Calu3 (cell line): Measurements from ENCODE around the gene BCAS3. TPM values are rescaled to one million over a fixed set of nuclear protein-coding genes. Genes with fewer than 3 reads are reported as not detected.

Source experiments
- BruUV-seq: library from RNA; stranded (reverse); fragments of 400-500 nt; replicated peaks from 2 replicates; lab custom pipeline; 2021; lab: Mats Ljungman, UMichigan
- CTCF ChIA-PET: fragments of 300-600 bp; sonication (Branson Sonifier 250); formaldehyde crosslinking; loops from one replicate; lab custom pipeline; 2022; ENCODE audit warnings: antibody characterized with exemption; lab: Charles Lee
- DNase-seq: peaks from one replicate; pipeline ENCODE4 v3.0.0; 2022
- H3K27ac Mint-ChIP-seq: one replicate; pipeline ENCODE4 v1.8.0; 2022; ENCODE audit warnings: mixed read lengths; ENCODE audit not compliant: unreplicated experiment
- H3K27me3 Mint-ChIP-seq: one replicate; pipeline ENCODE4 v1.8.0; 2022; ENCODE audit warnings: mixed read lengths; ENCODE audit not compliant: unreplicated experiment
- H3K36me3 Mint-ChIP-seq: one replicate; pipeline ENCODE4 v1.8.0; 2022; ENCODE audit warnings: mild to moderate bottlenecking, moderate library complexity, mixed read lengths; ENCODE audit not compliant: insufficient read depth, unreplicated experiment
- H3K4me1 Mint-ChIP-seq: one replicate; pipeline ENCODE4 v1.8.0; 2022; ENCODE audit warnings: mild to moderate bottlenecking, low read depth, mixed read lengths; ENCODE audit not compliant: unreplicated experiment
- H3K4me3 Mint-ChIP-seq: one replicate; pipeline ENCODE4 v1.8.0; 2022; ENCODE audit warnings: mild to moderate bottlenecking, low read depth, moderate library complexity, mixed read lengths; ENCODE audit not compliant: unreplicated experiment
- H3K9me3 Mint-ChIP-seq: one replicate; pipeline ENCODE4 v1.8.0; 2022; ENCODE audit warnings: low read depth, mixed read lengths; ENCODE audit not compliant: unreplicated experiment
- intact Hi-C: fragments of 100-400 bp; cut with micrococcal nuclease; formaldehyde crosslinking; loops from one replicate; pipeline ENCODE4 v1.10.0; 2022; ENCODE audit not compliant: unreplicated experiment
- total RNA-seq: library from RNA; stranded (reverse); gene quantifications from 2 replicates; pipeline ENCODE4 v1.2.3, GENCODE V29; 2022
- TF ChIP-seq, protein P1 (sequence below): fragments of 200-600 bp; IDR thresholded peaks from one replicate; pipeline ENCODE4 v1.8.0; 2022; ENCODE audit warnings: antibody characterized with exemption; ENCODE audit not compliant: unreplicated experiment

Gene BCAS3
- total RNA-seq, 1 experiment from 2014 or later = 10.9 TPM

DNA sequence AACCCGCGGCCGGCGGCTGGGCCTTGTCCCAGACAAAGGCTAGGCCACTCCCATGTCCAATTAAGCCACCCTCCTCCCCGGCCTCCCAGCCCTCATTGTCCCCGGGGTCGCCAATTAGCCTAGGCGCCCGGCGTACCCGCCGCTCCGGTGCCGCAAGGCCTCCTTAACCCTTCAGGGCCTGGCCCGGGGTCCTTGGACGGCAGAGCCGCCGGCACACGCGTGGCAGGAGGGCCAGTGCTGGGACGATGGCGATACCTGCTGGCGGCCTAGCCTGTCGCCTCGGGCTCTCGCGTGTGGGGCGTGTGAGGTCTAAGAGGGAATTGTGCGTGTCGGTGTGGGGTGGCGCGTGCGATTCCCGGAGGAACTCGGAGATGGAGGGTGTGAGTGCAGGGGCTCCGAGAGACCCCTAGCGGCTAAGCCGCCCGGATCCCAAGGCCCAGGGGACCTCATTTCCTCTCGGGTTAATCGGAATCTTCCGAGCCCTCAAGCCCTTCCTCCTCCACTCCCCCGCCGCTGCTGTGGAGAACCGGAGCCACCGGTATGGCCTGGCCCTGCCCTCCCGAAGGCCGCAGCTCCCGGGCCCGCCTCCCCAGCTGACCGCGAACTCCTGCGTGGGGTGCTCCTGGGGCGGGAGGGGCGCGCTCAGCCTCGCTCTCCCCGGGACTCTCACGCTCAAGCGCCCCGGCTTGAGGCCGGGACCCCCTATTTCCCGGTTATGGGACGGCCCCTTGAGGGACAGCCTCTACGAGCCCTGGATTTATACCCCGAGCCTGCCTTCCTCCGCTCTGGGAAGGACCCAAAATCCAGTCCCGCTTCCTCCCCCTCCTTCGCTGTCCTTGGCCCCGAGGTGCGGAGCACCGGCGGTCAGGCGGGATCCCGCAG is 733.9 kb downstream of the BCAS3 start:
- TF ChIP-seq, protein P1, sequence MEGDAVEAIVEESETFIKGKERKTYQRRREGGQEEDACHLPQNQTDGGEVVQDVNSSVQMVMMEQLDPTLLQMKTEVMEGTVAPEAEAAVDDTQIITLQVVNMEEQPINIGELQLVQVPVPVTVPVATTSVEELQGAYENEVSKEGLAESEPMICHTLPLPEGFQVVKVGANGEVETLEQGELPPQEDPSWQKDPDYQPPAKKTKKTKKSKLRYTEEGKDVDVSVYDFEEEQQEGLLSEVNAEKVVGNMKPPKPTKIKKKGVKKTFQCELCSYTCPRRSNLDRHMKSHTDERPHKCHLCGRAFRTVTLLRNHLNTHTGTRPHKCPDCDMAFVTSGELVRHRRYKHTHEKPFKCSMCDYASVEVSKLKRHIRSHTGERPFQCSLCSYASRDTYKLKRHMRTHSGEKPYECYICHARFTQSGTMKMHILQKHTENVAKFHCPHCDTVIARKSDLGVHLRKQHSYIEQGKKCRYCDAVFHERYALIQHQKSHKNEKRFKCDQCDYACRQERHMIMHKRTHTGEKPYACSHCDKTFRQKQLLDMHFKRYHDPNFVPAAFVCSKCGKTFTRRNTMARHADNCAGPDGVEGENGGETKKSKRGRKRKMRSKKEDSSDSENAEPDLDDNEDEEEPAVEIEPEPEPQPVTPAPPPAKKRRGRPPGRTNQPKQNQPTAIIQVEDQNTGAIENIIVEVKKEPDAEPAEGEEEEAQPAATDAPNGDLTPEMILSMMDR = peak; percentile 13
- no peaks in the 10 kb centered on the region for H3K4me1 Mint-ChIP-seq
- peaks cover 11% of the 10 kb centered on the region for H3K36me3 Mint-ChIP-seq
- no peaks in the 10 kb centered on the region for H3K9me3 Mint-ChIP-seq
- H3K27me3 Mint-ChIP-seq = no peaks in the 10 kb centered on the region
- intact Hi-C loops = loop anchor here (2.0 kb wide), 2 partner anchors 163 to 171 kb away; no protein-coding TSS in a partner anchor
- peak; percentile 51 for DNase-seq
- H3K4me3 Mint-ChIP-seq = peak overlapping the region; percentile 69
- BruUV-seq = no TSS peak
- CTCF ChIA-PET = interaction anchor here (0.8 to 2.7 kb wide), 4 partner anchors 164 to 203 kb away, joined by 3 to 13 read pairs (median 6); no protein-coding TSS in a partner anchor
- H3K27ac Mint-ChIP-seq = no peak overlapping the region

DNA sequence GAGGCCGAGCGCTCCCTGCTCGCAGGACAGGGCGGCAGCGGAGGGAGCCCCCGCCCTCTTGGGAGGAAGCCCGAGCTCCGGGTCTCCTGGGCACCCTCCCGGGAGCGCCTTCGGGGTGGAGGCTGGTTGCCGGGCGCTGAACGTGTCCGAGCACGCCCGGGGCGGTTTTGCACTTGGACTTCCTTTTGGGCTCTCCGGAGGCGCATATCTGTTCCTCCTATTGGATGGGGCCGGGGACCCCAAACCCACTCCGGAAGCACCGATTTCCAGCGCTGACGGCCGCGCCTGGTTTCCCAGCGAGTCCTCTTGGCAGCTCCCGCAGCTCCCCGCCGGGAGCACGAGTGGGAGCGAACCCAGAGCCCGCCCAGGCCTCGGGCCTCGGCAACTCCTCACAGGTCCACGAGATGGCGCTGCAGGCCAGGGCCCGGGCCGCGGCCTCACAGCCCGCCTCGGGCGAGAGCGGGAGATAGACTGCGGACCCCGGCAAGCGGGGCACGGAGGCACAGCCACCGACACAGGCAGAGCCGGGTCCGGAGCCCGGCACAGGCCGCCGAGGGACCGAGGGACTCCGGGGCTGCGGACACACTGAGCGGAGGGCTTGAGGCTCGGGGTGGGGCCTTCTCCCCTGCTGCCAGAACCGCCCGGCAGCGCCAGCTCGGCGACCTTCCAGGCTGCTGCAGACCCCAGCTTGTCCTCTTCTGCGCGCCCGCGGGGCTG is 734.6 kb downstream of the BCAS3 start:
- intact Hi-C loops = loop anchor here (2.0 kb wide), 2 partner anchors 162 to 170 kb away; no protein-coding TSS in a partner anchor
- no peak overlapping the region for H3K27ac Mint-ChIP-seq
- H3K9me3 Mint-ChIP-seq = no peaks in the 10 kb centered on the region
- peak; percentile 78 for DNase-seq
- peak overlapping the region; percentile 69 for H3K4me3 Mint-ChIP-seq
- TF ChIP-seq, protein P1 = peak; percentile 89
- H3K4me1 Mint-ChIP-seq = no peaks in the 10 kb centered on the region
- no TSS peak for BruUV-seq
- H3K27me3 Mint-ChIP-seq = no peaks in the 10 kb centered on the region
- CTCF ChIA-PET = interaction anchor here (0.8 to 2.7 kb wide), 4 partner anchors 163 to 204 kb away, joined by 3 to 13 read pairs (median 6); no protein-coding TSS in a partner anchor
- peaks cover 11% of the 10 kb centered on the region for H3K36me3 Mint-ChIP-seq

DNA sequence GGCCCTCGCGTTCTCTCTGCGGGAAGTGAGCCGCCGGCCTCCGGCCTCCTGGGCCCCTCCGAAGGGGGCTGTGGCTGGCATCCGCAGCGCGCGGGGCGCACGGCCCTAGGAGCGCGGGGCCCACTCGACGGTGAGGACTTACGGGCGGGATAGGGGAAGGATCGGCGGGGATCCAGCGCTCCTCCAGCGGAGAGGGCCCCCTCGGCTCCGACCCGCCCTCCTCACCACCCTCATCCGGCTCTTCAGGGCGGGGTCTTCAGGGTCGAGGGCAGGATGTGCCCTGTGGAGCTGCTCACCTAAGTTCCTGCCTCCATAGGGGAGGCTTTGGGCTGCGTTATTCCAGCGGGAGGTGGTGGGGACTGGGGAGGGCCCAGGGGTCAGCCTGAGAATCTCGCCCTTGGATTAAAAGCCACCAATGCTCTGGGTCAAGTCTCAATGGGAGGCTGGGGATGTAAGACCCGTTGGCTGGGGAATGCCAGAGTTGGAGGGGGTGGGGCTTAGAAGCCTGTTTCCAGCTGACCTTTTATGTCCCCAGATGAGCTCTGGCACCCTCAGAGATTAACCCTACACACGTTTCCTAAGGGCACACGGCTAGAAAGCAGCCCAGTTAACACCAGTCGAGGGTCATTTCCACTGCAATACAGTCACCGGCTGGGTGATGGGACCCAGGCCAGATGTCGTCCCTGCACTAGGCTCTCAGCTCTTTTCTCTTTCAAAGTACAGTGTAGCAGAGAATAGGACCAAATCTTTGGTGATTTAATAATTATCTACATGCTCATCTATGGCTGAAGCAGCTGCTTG is 735.4 kb downstream of the BCAS3 start:
- CTCF ChIA-PET = interaction anchor here (0.6 to 2.7 kb wide), 3 partner anchors 162 to 170 kb away, joined by 3 to 13 read pairs (median 7); no protein-coding TSS in a partner anchor
- no peaks in the 10 kb centered on the region for H3K4me1 Mint-ChIP-seq

More for the DNA sequence above, 735.4 kb downstream of the BCAS3 start:
- H3K9me3 Mint-ChIP-seq = no peaks in the 10 kb centered on the region
- peak overlapping the region; percentile 69 for H3K4me3 Mint-ChIP-seq
- no peak overlapping the region for H3K27ac Mint-ChIP-seq
- intact Hi-C loops = loop anchor here (2.0 kb wide), 2 partner anchors 162 to 170 kb away; no protein-coding TSS in a partner anchor
- no TSS peak for BruUV-seq
- TF ChIP-seq, protein P1 = no peak
- peaks cover 11% of the 10 kb centered on the region for H3K36me3 Mint-ChIP-seq
- DNase-seq = no peak
- H3K27me3 Mint-ChIP-seq = no peaks in the 10 kb centered on the region
